Thymus (tissue), 11 donors: ENCODE results near the gene DHX58. TPM values are rescaled to one million over a fixed set of nuclear protein-coding genes. Genes with fewer than 3 reads are reported as not detected.

ENCODE experiments used
- DNase-seq, 9 donors: peaks; one replicate each; pipeline ENCODE4 v3.0.0-alpha.2; 2013; ENCODE audit warnings: low spot score in 9 of 9, low read depth in 6 of 9, missing footprints in 1 of 9
- H3K27ac ChIP-seq, 2 donors: one replicate each; pipeline ENCODE4 v1.5.1; 2013; ENCODE audit warnings: control low read depth in 1 of 2, low read depth in 1 of 2, low read length in 1 of 2, mild to moderate bottlenecking in 1 of 2, moderate library complexity in 1 of 2
- H3K27me3 ChIP-seq, 2 donors: one replicate each; pipeline ENCODE4 v1.5.1; 2013; ENCODE audit warnings: low read length in 1 of 2; ENCODE audit not compliant: control insufficient read depth in 2 of 2, insufficient read depth in 1 of 2
- H3K36me3 ChIP-seq, 2 donors: one replicate each; pipeline ENCODE4 v1.5.1; 2013; ENCODE audit warnings: low read length in 1 of 2, mild to moderate bottlenecking in 1 of 2, moderate library complexity in 1 of 2; ENCODE audit not compliant: control insufficient read depth in 2 of 2, insufficient read depth in 2 of 2
- H3K4me1 ChIP-seq, 2 donors: one replicate each; pipeline ENCODE4 v1.5.1; 2013; ENCODE audit warnings: low read length in 2 of 2; ENCODE audit not compliant: control insufficient read depth in 2 of 2, insufficient read depth in 2 of 2
- H3K4me3 ChIP-seq, 2 donors: one replicate each; pipeline ENCODE4 v1.5.1; 2013; ENCODE audit warnings: low read length in 2 of 2, control low read depth in 1 of 2, mild to moderate bottlenecking in 1 of 2
- H3K9me3 ChIP-seq, 2 donors: one replicate each; pipeline ENCODE4 v1.5.1; 2013; ENCODE audit warnings: low read length in 1 of 2, mild to moderate bottlenecking in 1 of 2; ENCODE audit not compliant: control insufficient read depth in 2 of 2, insufficient read depth in 1 of 2
- WGBS: extraction: QIAGEN DNeasy Blood & Tissue Kit; methylation state at CpG from one replicate; pipeline ENCODE4 v1.1.7; 2013; 5-methylcytosine and 5-hydroxymethylcytosine counted together
- polyA plus RNA-seq: library from polyadenylated mRNA; stranded (reverse); fragments of 200-250 nt; gene quantifications from one replicate; pipeline ENCODE4 v1.2.3, GENCODE V29; 2013
- total RNA-seq: library from RNA; stranded (reverse); fragments of 120-200 nt; gene quantifications from one replicate; pipeline ENCODE4 v1.2.4, GENCODE V29; 2013
- donor health status: healthy.

The DHX58 gene
- total and polyA plus RNA-seq, 2 donors, result 23.8 to 42.1 TPM

DNA sequence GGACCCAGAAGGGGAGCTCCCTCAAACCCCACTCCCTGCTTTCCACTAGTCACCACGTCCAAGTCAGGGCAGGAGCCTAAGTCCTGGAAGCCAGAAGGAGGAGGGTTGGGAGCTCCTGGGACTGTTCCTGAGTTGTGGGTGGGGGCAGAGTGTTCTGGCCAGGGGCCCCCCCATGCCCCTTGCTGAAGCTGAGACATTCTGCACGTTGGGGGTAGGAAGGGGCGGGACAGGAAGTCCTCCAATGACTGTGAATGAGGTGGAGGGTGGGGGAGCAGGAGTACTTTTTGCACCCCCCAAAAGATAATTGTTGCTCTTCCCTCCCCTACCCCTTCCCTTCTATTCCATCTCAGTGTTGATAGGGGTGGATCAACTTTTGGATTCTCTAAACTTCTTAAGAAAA is 40.7 kb downstream of the DHX58 start:
- Histone ChIP-seq H3K27me3 (peaks cover 0 to 11% of the 10 kb centered on the region in 2 donors), H3K4me3 (peak overlapping the region; percentile 46 to 67), H3K36me3 (no peaks in the 10 kb centered on the region), H3K27ac (no peak overlapping the region), H3K9me3 (no peaks in the 10 kb centered on the region), H3K4me1 (peaks cover 6 to 35% of the 10 kb centered on the region in 2 donors)
- DNase-seq, result peak in 3 of 9 donors; percentile 40 to 62 (median 47)
- WGBS, result 33% methylated on average over 3 of the region's 3 CpGs

DNA sequence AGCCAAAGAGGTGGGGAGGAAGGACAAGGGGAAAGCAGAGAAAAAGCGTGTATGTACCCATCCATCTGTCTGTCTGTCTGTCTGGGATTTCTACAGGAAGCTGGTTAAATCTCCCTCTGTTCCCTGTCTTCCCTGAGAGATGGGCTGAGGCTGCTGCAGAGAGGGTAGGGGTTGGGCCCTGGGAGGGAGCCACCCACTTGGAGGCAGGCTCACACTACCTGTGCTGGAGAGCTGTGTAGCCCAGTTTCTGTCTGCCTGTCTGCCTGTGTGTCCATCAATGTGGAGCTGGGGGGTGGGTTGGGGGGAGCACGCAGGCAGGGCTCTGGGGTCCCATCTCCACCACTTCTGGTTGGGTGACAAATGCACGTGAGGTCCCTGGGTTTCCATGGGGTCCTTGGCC is 43.5 kb downstream of the DHX58 start:
- Histone ChIP-seq H3K4me3 (no peak overlapping the region), H3K4me1 (peaks cover 14 to 53% of the 10 kb centered on the region in 2 donors), H3K36me3 (no peaks in the 10 kb centered on the region), H3K9me3 (no peaks in the 10 kb centered on the region), H3K27ac (no peak overlapping the region), H3K27me3 (peaks cover 0 to 11% of the 10 kb centered on the region in 2 donors)
- 97% methylated on average over 3 of the region's 3 CpGs for WGBS
- DNase-seq, result no peak

DNA sequence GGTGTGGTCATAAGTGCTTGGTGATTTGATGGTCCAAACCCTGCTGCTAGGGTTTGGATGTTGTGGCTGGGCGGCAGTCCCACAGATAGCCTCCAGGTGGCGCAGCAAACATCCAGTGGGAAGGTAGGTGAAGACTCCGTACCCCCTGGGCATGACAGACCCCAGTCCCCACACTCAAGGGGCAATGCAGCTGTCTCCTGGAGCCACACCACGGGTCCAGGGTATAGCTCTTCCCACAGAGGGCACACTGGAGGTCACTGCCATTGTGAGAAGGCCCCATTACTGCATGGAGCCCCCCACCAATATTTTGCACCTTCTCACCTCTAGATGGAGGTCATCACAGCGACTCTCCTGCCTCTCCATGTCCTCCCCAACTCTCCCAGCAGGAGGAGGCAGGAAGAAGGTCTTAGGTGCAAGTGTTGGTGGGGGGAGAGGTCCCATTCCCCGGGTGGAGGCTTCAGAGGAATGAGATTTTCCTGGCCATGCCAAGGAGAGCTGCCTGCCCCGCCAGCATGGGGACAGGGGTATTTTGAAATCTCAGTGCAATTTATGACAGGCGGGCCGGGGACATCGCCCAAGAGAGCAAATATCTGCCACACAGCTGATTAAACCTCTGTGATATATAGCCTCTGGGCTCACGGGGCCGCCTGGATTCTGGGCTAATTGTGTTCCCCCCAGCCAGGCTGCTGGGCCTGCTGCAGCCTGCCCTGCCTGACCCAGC is 45.0 kb downstream of the DHX58 start:
- no peaks in the 10 kb centered on the region for H3K36me3 ChIP-seq
- H3K27ac ChIP-seq, result no peak overlapping the region
- WGBS, result 64% methylated on average over 12 of the region's 12 CpGs
- H3K9me3 ChIP-seq, result peaks cover 0 to 2% of the 10 kb centered on the region in 2 donors
- DNase-seq, result peak in 4 of 9 donors; percentile 41 to 71 (median 68)
- peaks cover 27 to 53% of the 10 kb centered on the region in 2 donors for H3K4me1 ChIP-seq
- H3K4me3 ChIP-seq, result no peak overlapping the region
- peaks cover 0 to 7% of the 10 kb centered on the region in 2 donors for H3K27me3 ChIP-seq

DNA sequence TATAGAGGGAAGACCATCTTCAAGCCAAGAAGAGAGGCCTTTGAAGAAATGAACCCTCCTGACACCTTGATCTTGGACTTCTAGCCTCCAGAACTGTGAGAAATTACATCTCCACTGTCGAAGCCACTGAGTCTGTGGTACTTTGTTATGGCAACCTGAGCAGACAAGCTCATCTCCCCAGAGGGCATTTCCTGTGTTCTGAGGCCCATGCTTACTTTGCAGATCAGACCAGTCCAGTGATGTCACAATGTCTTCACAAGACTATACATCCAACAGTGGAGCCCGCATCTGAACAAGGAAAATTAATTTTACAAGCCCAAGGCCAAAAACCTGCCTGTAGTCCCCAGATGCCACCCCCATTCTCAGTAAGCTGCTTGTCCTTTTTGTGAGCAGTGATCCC is 47.3 kb downstream of the DHX58 start:
- Histone ChIP-seq H3K36me3 (no peaks in the 10 kb centered on the region), H3K9me3 (peaks cover 0 to 2% of the 10 kb centered on the region in 2 donors), H3K27me3 (no peaks in the 10 kb centered on the region), H3K4me1 (peaks cover 42 to 59% of the 10 kb centered on the region in 2 donors), H3K27ac (peak overlapping the region in 1 of 2 donors; percentile 50), H3K4me3 (no peak overlapping the region)
- 50% methylated on average over 2 of the region's 2 CpGs for WGBS
- DNase-seq, result peak in 2 of 9 donors; percentile 58 to 71

DNA sequence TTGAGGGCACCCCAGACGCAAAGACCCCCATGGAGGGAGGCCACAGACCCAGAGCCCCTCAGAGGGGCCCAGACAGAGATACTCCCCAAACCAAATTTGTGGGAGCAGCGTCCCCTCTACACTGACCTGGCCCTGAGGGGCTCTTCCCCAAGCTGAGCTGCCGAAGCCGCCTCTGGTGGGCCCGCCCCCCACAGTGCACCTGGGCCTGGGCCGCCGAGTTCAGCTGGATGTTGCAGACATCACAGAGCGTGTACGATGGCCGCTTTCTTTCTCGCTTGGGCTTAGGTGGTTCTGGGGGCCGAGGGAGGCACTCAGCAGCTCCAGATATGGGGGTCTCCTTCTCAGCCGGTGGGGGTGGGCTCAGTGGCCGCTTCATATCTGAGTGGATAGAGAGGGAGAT is 49.8 kb downstream of the DHX58 start:
- H3K4me1 ChIP-seq, result peaks cover 66 to 79% of the 10 kb centered on the region in 2 donors
- peak in 4 of 9 donors; percentile 43 to 80 (median 57) for DNase-seq
- H3K27me3 ChIP-seq, result no peaks in the 10 kb centered on the region
- peaks cover 0 to 2% of the 10 kb centered on the region in 2 donors for H3K9me3 ChIP-seq
- 31% methylated on average over 14 of the region's 14 CpGs for WGBS
- peak overlapping the region; percentile 43 to 57 for H3K27ac ChIP-seq
- H3K4me3 ChIP-seq, result no peak overlapping the region
- peaks cover 0 to 3% of the 10 kb centered on the region in 2 donors for H3K36me3 ChIP-seq

DNA sequence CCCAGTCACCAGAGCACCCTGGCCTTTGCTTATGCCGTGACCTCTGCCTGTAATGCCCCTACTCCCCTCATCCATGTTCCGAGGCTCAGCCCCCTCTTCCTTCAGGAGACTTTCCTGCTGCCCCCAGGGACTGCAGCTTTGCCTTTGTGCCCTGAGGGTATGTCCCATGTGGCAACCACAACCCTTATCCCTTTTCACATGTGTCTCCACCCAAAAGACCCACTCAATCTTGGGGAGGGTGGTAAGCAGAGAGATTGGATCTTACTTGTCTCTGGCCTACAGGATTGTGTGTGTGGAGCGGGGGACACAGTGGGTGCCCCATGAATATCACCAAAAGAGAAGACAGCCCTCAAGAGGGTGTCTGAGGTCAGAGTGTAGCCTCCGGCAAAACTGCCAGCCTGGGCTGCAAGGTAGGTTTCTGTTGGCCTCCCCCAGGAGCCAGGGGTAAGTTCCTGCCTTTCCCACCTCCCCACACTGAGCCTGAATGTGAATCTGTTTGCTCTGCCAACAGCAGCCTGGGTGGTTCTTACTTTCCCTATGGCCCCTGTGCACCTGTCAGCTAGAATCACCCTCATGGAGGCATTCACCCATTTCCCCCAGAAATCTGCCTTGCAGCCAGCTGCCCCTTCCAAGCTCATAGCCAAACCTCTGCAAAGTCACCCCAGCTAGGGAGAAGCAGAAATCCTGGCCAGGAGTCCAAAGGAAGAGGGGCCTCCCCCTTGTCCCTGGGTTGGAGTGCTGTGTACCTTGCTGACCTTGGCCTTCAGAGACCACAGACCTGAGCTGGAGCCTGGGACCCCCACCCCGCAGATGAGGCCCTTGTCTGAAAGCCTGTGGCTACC is 50.6 kb downstream of the DHX58 start:
- peaks cover 0 to 8% of the 10 kb centered on the region in 2 donors for H3K9me3 ChIP-seq
- no peaks in the 10 kb centered on the region for H3K27me3 ChIP-seq
- DNase-seq, result peak in 1 of 9 donors; percentile 59
- no peak overlapping the region for H3K4me3 ChIP-seq
- peaks cover 0 to 3% of the 10 kb centered on the region in 2 donors for H3K36me3 ChIP-seq
- 63% methylated on average over 5 of the region's 5 CpGs for WGBS
- H3K27ac ChIP-seq, result peak overlapping the region; percentile 55 to 57
- peaks cover 71 to 80% of the 10 kb centered on the region in 2 donors for H3K4me1 ChIP-seq

DNA sequence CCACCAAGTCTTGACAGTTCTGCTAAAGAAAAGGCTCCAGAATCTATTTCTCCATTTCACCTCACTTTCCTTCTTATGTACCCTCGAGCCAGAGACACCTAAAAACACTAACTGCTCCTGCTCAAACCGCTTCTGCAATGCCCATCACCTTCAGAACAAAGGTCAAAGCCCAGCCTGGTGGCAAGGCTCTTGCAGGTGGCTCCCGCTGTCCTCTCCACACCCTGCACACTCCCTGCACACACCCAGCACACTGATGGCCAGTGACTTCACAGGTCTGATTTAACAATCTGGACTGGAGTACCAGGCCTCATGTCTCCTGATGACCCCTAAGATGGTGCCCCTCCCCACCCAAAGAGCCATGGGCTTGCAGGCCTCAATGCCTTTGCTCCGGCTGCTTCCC is 52.3 kb downstream of the DHX58 start:
- no peaks in the 10 kb centered on the region for H3K27me3 ChIP-seq

DNA sequence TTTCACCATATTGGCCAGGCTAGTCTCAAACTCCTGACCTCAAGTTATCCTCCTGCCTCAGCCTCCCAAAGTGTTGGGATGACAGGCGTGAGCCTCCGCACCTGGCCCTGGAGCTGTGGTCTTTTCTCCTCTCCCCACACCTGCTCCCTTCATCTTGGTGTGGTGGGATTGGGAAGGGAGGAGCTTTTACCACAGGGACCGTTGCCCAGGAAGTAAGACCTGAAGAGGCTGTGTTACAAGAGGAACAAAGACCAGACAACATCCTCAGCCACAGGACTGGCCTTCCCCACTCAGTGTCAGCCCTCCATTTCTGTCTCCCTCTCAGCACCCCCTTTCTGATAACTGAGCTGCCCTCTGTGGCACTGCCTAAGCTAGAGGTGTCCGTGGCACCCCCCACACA is 52.7 kb downstream of the DHX58 start:
- Histone ChIP-seq H3K27ac (peak overlapping the region in 1 of 2 donors; percentile 68), H3K4me3 (no peak overlapping the region), H3K36me3 (peaks cover 0 to 3% of the 10 kb centered on the region in 2 donors), H3K27me3 (peaks cover 0 to 1% of the 10 kb centered on the region in 2 donors), H3K4me1 (peaks cover 71 to 88% of the 10 kb centered on the region in 2 donors), H3K9me3 (peaks cover 0 to 8% of the 10 kb centered on the region in 2 donors)
- peak in 1 of 9 donors; percentile 66 for DNase-seq
- 6% methylated on average over 4 of the region's 4 CpGs for WGBS

More for the DNA sequence above, 52.3 kb downstream of the DHX58 start:
- WGBS, result 78% methylated on average over 4 of the region's 4 CpGs
- peaks cover 0 to 3% of the 10 kb centered on the region in 2 donors for H3K36me3 ChIP-seq
- no peak overlapping the region for H3K4me3 ChIP-seq
- H3K27ac ChIP-seq, result peak overlapping the region in 1 of 2 donors; percentile 68
- DNase-seq, result no peak
- H3K4me1 ChIP-seq, result peaks cover 73 to 88% of the 10 kb centered on the region in 2 donors
- peaks cover 0 to 8% of the 10 kb centered on the region in 2 donors for H3K9me3 ChIP-seq

DNA sequence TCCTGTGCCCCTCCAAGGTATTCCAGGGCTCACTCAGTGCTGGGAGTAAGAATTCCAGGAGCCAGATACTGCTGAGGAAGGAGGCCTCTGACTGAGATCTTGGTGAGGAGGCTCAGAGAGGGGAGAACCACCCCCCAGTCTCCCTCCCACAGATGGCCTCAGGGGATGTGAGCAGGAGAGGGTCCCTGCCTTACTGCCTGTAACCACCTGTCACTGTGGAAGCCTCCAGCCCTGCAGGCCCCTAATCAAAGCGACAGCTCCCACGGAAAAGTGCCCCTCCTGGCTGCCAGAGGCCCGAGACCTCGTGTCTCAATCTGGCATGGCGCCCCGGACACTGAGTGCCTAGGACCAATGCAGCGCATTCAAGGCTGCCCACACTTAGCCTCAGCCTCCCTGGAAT is 54.5 kb downstream of the DHX58 start:
- Histone ChIP-seq H3K27ac (no peak overlapping the region), H3K27me3 (peaks cover 0 to 16% of the 10 kb centered on the region in 2 donors), H3K9me3 (peaks cover 0 to 17% of the 10 kb centered on the region in 2 donors), H3K4me1 (peaks cover 73 to 81% of the 10 kb centered on the region in 2 donors), H3K36me3 (peaks cover 0 to 3% of the 10 kb centered on the region in 2 donors), H3K4me3 (no peak overlapping the region)
- WGBS, result 52% methylated on average over 7 of the region's 7 CpGs
- no peak for DNase-seq
